KOPT-K1 (cell line): ENCODE measurements around the gene MAPKAPK2.
"Not testable (repeated sequence)": the region's sequence is repeated elsewhere in the genome, so short reads cannot be mapped to it uniquely, and the experiment has no call there.

Experiments used
- H3K27ac ChIP-seq: fragments of 200-600 bp; sonication (generic); 2 replicates; pipeline ENCODE4 v1.5.1; 2016; ENCODE audit warnings: antibody characterized with exemption, mild to moderate bottlenecking, low read depth, low read length; ENCODE audit not compliant: poor library complexity, severe bottlenecking
- H3K36me3 ChIP-seq: fragments of 200-600 bp; sonication (generic); 2 replicates; pipeline ENCODE4 v1.5.1; 2017; ENCODE audit warnings: antibody characterized with exemption, mild to moderate bottlenecking, low read length, moderate library complexity; ENCODE audit not compliant: insufficient read depth
- H3K9me3 ChIP-seq: fragments of 200-600 bp; sonication (generic); 2 replicates; pipeline ENCODE4 v1.5.1; 2017; ENCODE audit warnings: antibody characterized with exemption, low read length, mild to moderate bottlenecking; ENCODE audit not compliant: insufficient read depth, poor library complexity, severe bottlenecking

MAPKAPK2 gene

DNA sequence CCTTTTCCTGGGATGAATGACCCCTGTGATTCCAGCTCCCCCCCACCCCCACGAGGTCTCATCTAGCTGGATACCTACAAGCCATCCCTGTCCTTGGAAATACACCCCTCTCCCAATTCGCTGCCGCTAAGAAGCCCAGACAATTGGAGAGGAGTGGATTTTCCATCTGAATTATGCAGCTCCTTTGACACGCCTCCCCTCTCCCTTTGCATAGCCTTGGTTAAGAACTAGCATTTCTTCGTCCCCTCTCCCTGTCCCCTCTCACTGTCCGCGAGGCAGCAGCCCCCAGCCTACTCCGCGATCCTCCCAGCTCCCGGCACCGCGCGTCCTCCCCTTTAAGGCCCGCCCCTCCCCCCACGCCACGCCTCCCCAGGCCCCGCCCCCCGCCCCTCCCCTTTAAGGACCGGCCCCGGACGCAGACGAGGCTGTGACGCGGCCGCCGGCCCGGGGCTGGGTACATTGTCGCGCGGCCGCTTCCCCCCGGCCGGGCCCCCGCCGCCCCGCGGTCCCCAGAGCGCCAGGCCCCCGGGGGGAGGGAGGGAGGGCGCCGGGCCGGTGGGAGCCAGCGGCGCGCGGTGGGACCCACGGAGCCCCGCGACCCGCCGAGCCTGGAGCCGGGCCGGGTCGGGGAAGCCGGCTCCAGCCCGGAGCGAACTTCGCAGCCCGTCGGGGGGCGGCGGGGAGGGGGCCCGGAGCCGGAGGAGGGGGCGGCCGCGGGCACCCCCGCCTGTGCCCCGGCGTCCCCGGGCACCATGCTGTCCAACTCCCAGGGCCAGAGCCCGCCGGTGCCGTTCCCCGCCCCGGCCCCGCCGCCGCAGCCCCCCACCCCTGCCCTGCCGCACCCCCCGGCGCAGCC is at the start of gene MAPKAPK2:
MAPKAPK2 (plus strand) TSS at position 428 of the 856 bp plus-strand sequence; CDS start at position 753, 325 bp downstream.
- Histone ChIP-seq H3K36me3 (no peaks in the 10 kb centered on the region), H3K9me3 (no peaks in the 10 kb centered on the region), H3K27ac (peak within 1 kb of the TSS; percentile 67)

DNA sequence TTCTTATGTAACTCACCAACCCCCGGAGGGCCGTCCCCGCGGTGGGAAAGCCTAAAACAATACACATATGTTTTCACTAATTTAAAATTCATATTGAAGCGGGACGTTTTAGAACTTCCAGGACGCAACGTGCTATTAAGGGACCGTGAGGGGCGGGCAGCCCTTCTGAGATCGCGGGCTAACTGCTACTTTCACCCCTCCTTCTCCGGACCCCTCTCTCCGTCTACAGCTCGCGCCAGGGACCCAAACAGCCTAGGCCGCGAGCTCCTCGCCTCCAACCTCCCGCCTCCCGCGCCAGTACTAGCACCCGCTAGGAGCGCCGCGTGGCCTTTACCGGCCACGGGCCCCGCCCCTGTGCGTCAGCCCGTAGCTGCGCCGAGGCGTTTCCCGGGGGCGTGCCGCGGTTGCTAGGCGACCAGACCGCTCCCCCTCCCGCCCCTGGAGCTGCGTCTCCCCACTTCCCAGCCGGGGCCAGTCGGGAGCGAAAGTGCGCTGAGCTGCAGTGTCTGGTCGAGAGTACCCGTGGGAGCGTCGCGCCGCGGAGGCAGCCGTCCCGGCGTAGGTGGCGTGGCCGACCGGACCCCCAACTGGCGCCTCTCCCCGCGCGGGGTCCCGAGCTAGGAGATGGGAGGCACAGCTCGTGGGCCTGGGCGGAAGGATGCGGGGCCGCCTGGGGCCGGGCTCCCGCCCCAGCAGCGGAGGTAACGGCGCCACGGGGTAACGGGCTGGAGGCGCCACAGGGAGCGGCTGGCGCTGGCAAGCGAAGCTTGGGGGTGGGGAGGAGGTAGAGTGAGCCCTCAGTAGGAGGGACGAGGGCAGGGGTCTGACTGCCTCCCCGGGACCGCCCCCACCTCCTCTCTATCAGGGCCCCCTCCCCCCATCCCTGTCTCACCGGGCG is 49.4 kb upstream of the MAPKAPK2 start, which contains the start of gene DYRK3:
DYRK3 (plus strand) TSS at position 457 of the 898 bp plus-strand sequence; CDS start at position 625, 168 bp downstream.
- Histone ChIP-seq H3K9me3 (no peaks in the 10 kb centered on the region), H3K36me3 (peaks cover 22% of the 10 kb centered on the region), H3K27ac (peak within 1 kb of the TSS; percentile 68)

DNA sequence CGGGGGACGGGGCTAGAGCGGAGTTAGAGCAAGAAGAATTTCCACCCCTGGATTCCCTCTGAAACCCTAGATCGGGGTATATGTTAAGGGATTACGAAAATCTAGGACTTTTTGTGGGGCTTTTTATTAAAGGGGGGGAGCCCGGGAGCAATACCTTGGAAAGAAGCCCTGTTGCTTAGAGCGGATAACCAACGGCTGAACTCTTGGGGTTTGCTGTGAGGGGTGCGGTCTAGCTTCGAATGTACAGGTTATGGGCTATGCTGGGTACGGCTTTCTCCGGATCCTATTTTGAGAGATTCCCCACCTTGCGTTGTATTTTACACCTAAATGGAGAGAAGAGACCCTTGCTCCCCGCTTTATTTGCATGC is 48.7 kb upstream of the MAPKAPK2 start:
- peak overlapping the region; percentile 68 for H3K27ac ChIP-seq
- H3K9me3 ChIP-seq = no peaks in the 10 kb centered on the region
- peaks cover 27% of the 10 kb centered on the region for H3K36me3 ChIP-seq

DNA sequence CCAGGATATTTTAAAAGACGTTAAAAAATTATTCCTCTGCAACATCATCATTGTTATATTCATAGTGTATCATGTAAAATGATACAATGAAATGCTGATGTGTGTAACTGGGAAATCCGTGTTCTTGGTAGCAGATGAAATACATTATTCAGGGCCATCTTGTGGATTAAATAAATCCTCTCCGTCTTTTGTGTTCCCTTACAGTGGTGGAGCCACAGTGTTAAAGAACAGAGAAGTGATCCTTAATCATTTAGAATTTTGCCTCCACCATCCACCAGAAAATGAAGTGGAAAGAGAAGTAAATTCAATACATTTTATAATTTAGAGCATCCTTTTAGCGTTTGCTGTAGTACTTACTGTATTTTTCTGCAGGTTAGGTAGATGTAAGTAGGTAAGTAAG is 48.0 kb upstream of the MAPKAPK2 start:
- Histone ChIP-seq H3K36me3 (peaks cover 33% of the 10 kb centered on the region), H3K9me3 (no peaks in the 10 kb centered on the region), H3K27ac (peak overlapping the region; percentile 68)

DNA sequence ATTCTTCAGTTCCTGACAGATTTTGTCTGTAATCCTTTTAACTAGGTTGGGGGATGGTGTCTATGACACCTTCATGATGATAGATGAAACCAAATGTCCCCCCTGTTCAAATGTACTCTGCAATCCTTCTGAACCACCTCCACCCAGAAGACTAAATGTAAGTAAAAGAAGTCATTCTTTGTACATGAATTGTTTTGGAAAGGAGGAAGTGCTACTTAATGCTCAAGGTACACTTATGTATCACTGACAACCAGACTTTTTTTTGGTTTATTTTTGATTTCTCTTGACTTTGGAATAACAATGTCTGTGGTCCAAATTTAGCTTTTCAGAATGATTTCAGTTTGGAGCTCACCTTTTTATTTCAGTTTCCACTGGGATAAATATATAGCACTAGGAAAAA is 47.1 kb upstream of the MAPKAPK2 start:
- Histone ChIP-seq H3K27ac (no peak overlapping the region), H3K9me3 (no peaks in the 10 kb centered on the region), H3K36me3 (peaks cover 33% of the 10 kb centered on the region)

DNA sequence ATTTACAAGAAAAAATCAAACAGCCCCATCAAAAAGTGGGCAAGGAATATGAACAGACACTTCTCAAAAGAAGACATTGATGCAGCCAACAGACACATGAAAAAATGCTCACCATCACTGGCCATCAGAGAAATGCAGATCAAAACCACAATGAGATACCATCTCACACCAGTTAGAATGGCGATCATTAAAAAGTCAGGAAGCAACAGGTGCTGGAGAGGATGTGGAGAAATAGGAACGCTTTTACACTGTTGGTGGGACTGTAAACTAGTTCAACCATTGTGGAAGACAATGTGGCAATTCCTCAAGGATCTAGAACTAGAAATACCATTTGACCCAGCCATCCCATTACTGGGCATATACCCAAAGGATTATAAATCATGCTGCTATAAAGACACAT is 42.6 kb upstream of the MAPKAPK2 start:
- H3K9me3 ChIP-seq, H3K27ac ChIP-seq: not testable (repeated sequence)
- peaks cover 53% of the 10 kb centered on the region for H3K36me3 ChIP-seq

DNA sequence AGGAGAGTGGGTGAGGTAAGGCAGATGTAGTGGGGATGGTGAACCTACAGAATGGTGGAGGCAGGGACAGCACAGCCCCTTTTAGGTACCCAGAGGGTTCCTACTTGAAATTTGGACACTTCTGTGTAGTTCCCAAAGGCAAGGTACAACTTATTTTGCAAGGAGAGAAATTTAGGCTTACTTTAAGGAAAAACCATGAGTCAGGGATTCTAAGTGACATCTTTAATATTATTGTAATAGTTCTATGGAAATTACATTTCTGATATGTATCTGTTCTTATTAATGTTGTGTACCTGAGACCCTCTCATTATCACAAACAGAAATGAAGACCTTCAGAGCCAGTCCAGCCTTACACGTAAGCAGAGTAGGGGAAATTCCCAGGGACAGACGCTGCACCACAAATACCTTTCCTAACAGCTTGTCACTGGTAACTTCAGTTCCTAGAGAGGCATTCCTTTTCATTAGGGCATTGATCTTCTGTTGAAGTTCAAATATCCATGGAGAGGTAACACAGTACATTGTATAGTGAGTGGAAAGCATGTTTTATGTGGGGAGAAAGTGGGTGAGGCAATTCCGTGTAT is 41.5 kb upstream of the MAPKAPK2 start:
- no peaks in the 10 kb centered on the region for H3K9me3 ChIP-seq
- no peak overlapping the region for H3K27ac ChIP-seq
- peaks cover 64% of the 10 kb centered on the region for H3K36me3 ChIP-seq

DNA sequence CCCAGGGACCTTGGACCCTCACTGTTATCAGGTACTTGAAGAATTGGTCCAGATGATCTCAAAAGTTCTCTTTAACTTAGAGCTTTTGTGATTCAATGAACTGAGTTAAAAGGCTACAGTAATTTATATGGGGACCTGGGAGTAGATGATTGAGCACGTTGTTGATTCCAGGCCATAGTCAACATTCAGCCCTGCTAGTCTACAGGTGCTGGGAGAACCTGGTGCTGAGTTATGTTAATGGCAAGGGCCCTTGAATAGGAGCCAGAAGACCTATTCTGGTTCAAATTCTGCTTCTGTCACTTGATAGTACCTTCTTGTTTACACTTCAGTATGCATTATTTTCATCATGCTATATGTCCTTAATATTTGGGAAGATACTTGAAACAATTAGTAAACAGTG is 38.2 kb upstream of the MAPKAPK2 start:
- H3K9me3 ChIP-seq = no peaks in the 10 kb centered on the region
- no peak overlapping the region for H3K27ac ChIP-seq
- peaks cover 61% of the 10 kb centered on the region for H3K36me3 ChIP-seq

DNA sequence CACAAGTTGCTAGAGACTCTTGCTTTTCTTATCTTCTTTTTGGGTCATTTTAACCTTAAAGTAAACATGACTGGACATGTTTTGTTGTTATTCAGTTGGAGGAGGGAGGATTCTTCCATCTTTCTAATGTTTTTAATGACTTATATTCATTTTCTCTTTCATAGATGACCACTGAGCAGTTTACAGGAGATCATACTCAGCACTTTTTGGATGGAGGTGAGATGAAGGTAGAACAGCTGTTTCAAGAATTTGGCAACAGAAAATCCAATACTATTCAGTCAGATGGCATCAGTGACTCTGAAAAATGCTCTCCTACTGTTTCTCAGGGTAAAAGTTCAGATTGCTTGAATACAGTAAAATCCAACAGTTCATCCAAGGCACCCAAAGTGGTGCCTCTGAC is 37.5 kb upstream of the MAPKAPK2 start:
- H3K9me3 ChIP-seq = no peaks in the 10 kb centered on the region
- no peak overlapping the region for H3K27ac ChIP-seq
- peaks cover 67% of the 10 kb centered on the region for H3K36me3 ChIP-seq

DNA sequence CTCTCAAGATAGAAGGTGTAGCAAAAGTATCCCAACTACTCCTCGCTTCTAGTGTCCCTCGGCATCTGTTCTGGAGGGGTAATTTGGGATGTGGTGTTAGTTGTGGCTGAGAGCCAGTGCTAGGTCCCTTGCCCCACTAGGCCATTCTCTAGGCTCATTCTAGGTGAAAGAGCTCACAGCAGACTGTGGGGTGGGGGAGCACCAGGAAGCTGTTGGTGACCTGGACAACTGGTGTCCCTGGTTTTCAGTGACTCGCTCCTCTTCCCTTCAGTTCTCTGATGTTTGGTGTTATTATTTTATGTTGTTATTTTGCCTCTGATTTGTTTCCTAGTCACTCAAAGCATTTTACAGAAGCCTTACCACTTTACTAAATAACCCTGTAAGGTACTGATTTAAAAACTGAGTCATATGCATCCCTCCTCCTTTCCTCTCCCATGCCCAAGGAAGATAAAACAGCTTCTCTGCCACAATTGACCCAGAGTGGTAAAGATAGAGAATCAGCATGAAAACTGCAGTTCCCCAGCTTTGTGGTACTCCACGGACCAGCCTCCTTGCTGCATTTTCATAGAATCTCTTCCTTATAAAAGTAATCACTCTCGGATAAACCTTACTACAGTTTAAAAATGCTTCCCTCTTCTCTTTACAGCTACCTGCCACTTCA is 35.3 kb upstream of the MAPKAPK2 start:
- Histone ChIP-seq H3K27ac (no peak overlapping the region), H3K9me3 (no peaks in the 10 kb centered on the region), H3K36me3 (peaks cover 64% of the 10 kb centered on the region)

DNA sequence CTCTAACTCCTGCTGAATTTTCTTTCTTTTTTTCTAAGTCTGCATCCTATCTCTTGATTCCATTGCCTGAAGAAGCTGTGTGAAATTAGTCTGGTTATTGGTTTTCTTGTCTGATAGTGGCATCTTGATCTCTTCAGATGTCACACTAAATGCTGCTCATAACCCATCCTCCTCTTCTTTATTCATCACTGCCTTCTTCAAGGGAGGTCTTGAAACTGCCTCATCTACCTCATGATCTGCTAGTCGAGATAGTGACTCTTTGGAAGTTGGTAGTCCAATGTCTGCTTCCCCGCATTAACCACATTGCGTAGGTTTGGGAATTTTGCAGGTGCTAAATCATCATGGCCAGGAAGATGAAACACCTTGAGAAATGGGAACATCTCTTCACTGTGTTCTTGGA is 33.7 kb upstream of the MAPKAPK2 start:
- Histone ChIP-seq H3K27ac (no peak overlapping the region), H3K9me3 (no peaks in the 10 kb centered on the region), H3K36me3 (peaks cover 64% of the 10 kb centered on the region)

DNA sequence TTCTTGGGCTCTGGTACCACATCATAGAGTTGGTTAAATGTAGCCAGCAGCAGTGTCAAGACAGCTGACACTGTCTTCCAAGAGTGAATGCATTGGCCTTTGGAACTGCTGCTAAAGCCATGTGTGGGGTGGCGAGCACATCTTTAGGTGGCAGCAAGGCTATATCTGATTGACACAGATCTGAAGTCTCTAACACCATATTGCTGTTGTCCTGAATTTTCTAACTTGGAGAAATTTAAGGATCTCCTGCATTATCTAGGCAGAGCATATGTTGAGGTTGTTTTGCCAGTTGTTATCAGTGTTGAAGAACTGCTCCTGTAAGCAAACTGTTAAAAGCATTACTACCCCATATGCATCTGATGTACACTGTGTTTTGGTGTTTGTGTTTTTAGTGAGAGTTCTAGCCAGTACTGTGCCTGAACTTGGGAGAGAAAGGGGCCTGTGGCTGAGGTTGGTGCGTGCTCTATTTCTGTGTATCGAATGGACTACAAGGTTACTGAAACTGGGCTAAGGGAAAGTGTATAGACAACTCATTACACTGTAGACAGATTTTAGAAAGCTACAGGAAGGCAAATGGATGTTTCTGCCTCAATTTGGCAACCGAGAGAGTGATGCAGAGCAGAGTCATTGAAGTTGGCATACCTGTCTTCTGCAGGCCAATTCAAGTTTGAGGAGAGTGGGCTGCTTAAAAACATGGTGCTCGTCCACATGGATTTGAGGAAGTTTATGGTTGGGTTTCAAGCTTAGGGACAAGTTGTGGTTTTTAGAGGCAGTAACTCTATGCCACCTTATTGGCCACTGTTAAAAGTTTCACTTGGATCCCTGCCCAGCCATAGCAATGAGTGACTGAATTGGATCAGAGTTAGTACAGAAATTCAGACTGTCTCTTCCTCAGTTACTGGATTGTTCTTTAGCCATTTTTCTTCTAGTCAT is 32.5 kb upstream of the MAPKAPK2 start:
- Histone ChIP-seq H3K27ac (no peak overlapping the region), H3K36me3 (peaks cover 54% of the 10 kb centered on the region), H3K9me3 (no peaks in the 10 kb centered on the region)

DNA sequence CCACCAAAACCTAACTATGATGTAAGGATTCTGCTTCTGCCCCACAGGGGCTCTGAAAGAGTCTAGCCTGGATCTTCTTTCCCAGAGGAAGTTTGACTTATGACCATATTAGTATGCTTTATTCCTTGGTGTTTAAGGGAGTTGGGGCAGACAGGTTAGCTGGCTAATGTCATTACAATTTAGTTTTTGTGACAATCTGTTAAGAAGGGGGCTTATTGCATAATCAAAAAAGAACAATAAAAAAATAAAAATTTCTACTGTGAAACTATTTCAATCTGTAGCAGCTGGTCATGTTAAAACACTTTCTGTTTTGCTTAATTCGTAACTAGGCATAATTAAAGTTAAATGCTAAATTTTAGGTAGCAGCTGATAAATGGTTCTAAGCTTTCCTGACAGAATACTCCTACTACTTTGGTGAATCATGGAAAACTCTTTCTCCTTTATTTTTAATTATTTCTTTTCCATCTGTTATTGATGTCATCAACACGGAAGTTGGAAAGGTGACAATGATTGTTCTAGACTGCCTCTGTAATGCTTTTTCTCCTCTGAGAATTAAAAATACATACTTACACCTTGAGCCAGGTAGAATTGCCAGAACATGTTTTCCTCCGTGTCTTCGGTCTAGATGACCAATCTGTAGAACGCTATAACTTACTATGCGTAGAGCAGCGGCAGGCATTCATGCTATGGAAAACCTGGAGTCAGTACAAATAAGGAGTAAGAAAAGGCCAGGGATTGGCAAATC is 30.8 kb upstream of the MAPKAPK2 start:
- Histone ChIP-seq H3K9me3 (no peaks in the 10 kb centered on the region), H3K36me3 (peaks cover 38% of the 10 kb centered on the region), H3K27ac (no peak overlapping the region)
